ENCODE measurements around the gene DAP.
"Not testable (repeated sequence)": the region's sequence is repeated elsewhere in the genome, so short reads cannot be mapped to it uniquely, and the experiment has no call there.

The DAP gene

GRCh38 chr5:10734037-10734709, 26.9 kb downstream of the DAP start:
- no peak for DNase-seq (ENCODE audit: low read depth)

DNA sequence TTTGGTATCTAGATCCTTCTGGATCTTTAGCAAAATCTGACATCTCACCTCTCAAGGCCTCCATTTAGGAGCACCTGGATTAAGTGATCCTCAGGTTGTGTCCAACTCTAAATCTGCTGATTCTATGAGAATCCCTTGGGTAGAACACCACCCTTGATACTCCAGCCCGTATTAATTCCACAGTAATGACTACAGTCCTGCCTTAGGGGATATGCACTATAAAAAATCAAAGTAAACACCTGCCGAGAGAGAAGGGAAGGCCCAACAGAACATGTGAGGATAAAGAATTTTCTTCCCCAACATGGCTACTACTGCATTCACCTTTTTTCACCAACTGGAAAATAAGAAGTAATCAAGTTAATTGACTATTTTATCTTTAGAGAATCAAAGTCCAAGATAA, 27.6 kb downstream of the DAP start:
- DNase-seq (ENCODE audit: low read depth), result no peak

GRCh38 chr5:10731913-10732312, 29.1 kb downstream of the DAP start:
- DNase-seq (ENCODE audit: low read depth), result no peak

- no peak for DNase-seq (ENCODE audit: low read depth)
Observed at GRCh38 chr5:10730043-10730351, 31.0 kb downstream of the DAP start.

DNA sequence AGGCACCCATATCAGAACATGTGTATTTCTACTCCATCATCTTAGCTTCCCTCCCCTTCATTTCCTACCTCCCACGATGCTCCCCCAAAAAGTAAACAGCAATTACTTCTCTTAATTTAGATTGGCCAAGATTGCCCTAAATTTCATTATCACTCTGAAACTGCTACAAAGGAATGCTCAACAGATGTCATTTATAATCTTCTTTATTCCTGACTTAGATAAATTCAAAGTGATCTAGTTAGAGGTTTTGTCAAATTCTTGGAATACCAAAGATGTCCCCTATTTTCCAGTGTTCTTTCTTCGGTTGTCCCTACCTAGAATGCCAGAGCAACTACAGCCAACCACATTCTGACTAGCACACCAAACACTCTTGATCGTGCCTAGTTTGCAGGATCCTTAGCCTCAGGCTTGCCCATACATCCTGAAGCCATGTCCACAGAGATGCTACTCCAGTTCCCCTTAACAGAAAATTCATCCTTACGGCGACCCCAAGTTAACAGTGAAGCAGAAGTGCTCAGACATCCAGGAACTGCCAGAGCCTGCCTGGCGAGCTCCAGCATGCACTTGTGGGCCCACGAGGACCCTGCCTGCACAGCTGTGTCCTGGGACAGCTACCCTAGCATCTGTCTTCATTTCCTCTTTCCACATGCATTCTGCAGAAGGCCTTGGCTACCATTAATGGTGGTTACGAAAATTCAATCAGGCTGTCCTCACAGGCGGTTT, 31.6 kb downstream of the DAP start:
- no peak for DNase-seq (ENCODE audit: low read depth)

- no peak for DNase-seq (ENCODE audit: low read depth)
Observed at GRCh38 chr5:10728679-10729078, 32.4 kb downstream of the DAP start.

DNA sequence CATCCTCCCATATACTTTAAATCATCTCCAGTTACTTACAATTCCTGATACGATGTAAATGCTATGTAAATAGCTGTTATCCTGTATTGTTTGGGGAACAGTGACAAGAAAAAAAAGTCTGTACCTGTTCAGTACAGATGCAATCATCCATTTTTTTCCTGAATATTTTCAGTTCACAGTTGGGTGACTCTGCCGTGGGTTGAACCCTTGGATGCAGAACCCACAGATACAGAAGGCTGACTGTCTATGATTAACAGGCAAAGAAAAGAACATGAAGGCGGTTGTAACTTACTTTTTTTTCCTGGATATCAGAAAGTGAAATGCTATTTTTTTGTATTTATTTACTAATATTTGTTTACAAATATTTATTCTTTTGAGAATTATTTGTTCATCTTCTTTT, 33.2 kb downstream of the DAP start:
- DNase-seq (ENCODE audit: low read depth), result no peak

- DNase-seq (ENCODE audit: low read depth), result no peak
Observed at GRCh38 chr5:10726913-10727517, 34.0 kb downstream of the DAP start.

- no peak for DNase-seq (ENCODE audit: low read depth)
Observed at GRCh38 chr5:10726179-10726912, 34.7 kb downstream of the DAP start.

GRCh38 chr5:10725636-10726035, 35.4 kb downstream of the DAP start:
- no peak for DNase-seq (ENCODE audit: low read depth)

DNA sequence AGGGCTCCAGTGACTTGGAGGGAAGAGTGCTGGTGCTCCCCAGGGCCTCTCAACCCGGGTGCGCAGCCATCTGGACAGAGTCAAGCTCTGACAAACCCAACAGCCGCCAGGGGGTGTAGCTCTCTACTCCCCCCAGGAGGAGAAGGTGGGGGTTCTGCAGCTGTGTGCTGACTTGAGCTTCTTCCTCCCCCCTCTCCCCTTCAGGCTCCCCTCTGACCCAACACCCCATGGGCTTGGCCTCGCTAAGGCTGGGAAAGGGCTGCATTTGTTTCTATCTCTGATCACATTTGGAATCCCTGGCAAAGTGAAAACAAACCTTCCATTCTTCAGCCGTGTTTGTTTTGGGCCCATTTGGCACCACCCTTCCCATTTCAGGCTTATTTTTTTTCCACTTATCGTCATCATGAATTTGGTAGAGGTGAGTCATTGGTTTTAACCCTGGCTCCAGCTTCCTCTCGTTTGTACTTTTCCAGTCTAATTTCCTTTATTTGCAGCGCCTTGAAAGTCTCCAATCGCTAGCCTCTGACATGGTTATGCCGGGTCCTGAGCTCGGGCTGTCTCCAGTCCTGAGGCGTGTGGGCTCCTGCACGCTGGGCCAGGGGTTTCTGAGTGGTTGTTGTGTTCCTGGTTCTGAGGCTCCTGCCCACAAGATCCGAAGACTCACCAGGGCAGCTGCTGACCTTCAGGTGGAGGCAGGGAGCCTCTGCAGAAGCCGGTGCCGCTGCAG, 36.1 kb downstream of the DAP start:
- peak; percentile 64 for DNase-seq (ENCODE audit: low read depth)

DNA sequence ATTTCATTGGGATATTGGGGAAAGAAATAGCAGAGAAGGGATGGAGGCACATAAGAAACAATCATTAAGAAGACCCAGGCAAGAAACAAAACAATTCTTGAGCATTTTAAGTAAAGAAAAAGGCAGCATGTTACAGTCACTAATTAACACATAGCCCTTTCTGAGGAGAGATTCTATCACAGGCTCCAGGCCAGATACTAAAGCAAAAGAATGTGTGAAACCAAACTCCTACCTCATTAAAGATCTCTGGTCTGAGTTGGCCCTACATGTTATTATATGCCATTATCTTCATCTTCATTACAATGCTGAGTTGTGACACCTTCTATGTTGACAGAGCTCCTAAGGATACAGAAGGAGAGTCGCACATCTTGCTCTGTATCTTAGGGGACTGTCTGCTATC, 37.5 kb downstream of the DAP start:
- no peak for DNase-seq (ENCODE audit: low read depth)

- DNase-seq (ENCODE audit: low read depth), result not testable (repeated sequence)
Observed at GRCh38 chr5:10720766-10721165, 40.3 kb downstream of the DAP start.

DNA sequence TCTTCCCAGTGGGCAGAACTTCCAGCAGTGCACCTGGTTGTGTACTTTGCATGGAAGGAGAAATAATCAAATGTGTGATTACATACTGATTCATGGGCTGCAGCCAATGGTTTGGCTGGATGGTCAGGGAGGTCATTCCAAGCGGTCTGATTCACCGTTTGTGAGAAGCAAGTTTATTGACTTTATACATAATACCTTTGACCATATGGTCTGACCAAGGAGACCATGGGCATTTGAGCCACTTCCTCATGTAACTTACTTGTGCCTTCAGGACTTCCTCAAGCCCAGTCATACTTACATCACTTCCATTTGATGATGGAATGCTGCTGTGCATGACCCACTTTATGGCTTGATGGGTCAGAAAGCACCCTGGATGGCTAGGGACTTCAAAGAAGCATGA, 41.1 kb downstream of the DAP start:
- peak; percentile 76 for DNase-seq (ENCODE audit: low read depth)

DNA sequence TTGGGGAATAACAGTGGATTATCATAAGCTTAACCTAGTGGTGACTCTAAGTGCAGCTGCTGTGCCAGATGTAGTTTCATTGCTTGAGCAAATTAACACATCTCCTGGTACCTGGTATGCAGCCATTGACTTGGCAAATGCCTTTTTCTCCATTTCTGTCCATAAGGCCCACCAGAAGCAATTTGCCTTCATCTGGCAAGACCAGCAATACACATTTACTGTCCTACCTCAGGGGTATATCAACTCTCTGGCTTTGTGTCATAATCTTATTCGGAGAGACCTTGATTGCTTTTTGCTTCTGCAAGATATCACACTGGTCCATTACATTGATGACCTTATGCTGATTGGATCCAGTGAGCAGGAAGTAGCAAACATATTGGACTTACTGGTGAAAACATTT, 42.4 kb downstream of the DAP start:
- not testable (repeated sequence) for DNase-seq (ENCODE audit: low read depth)

- not testable (repeated sequence) for DNase-seq (ENCODE audit: low read depth)
Observed at GRCh38 chr5:10716825-10717224, 44.2 kb downstream of the DAP start.

DNA sequence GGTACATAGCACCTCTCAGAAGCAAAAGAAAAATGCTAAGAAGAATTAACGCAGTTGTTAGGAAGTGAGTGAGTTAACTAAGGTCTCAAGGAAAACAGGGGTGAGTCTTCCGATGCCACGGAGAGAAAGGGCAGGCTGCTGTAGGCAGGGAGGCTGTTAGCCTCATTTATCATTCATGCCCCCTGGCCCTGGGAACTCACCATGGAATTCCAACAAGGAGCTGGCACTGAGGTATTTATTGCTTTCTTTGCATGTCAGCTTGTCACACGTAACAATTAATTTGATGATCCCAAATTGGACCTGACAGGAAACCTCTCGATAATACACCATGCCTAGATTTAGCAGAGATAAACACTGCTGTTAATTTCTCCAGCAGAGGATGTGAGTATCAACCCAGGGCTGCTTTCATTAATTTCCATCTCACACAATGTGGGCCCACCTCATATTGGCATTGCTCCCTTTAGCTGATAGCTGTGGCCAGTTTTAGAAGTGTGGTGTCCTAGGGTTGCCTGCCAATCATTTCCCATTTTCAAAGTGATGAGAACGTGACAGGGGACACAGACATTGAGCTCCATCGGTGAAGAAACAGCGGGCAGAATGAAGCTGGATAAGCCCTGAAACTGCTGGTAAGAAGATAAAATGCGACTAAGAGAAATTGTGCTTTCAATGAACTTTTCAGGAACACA, 45.3 kb downstream of the DAP start:
- no peak for DNase-seq (ENCODE audit: low read depth)

DNA sequence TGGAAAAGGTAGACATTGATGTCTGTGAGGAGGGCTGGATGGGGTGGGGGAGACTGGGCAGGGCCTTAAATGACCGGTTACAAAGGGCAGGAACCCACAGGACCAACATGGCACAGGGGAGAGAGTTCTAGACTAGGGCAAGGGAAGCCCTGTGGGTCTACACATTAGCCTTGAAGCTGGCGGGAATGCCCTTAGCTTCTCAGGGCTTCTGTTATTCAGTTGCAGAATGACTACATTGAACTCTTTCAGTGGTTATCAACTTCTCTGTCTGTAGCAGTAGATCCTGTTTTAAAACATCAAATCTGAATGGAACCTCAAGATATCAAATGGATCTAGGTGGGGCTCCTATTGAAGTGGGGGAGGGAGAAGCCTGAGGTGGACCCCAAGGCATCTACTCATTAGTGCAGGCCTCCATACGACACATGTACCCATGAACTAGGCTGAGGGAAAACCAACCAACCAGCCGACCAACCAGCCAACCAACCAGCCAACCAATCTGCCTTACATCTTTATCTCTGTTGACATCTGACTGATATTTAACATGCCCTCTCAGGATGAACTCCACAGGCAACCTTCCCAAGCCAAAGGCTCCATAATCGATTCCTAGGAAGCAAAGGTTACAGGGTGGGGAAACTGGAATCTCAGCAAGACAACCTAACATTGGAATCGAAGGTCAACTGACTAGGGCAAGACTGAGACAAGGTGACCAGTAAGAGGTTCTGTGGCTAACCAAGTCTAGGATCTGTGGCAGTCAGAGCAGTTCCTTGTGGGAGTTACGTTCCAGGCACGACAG, 48.3 kb downstream of the DAP start:
- no peak for DNase-seq (ENCODE audit: low read depth)

GRCh38 chr5:10711562-10711961, 49.5 kb downstream of the DAP start:
- DNase-seq (ENCODE audit: low read depth), result no peak

GRCh38 chr5:10710513-10711128, 50.4 kb downstream of the DAP start:
- DNase-seq (ENCODE audit: low read depth), result no peak

All from fibroblast of gingiva (primary cell).